Subcutaneous adipose tissue (tissue), 4 donors: ENCODE measurements around the gene TAF6. TPM values are rescaled to one million over a fixed set of nuclear protein-coding genes. Genes with fewer than 3 reads are reported as not detected.

Source experiments
- total RNA-seq, 4 donors: library from RNA; depleted of rRNA; stranded (reverse); fragments of >200 nt; gene quantifications; one replicate each; pipeline ENCODE4 v1.1.0, GENCODE V29; 2016
- TF ChIP-seq, protein P1 (sequence below): fragments of 450-650 bp; IDR thresholded peaks from one replicate; pipeline ENCODE4 v1.5.1; 2016; ENCODE audit warnings: low read depth, mild to moderate bottlenecking, control low read depth, antibody characterized with exemption, moderate library complexity

The TAF6 gene
- total RNA-seq, 4 donors from 2014 or later = 9.8 to 36.2 (median 26.2) TPM

DNA sequence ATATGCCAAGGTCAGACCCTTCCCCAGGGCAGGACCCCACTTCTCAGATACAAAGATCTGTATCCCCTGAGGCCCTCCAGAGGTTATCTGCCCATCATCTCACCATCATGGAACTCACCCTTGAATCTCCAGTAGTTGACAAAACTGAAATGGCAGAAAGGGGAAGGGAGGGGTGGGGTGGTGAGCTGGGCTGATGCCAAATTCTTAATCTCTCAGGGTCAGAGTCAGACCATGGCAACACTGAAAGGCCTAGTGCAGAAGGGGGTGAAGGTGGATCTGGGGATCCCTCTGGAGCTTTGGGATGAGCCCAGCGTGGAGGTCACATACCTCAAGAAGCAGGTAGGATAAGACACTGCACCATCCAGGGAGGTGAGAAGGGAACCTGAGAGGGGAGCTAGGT lies 3.4 kb upstream of the TAF6 start:
- TF ChIP-seq, protein P1, sequence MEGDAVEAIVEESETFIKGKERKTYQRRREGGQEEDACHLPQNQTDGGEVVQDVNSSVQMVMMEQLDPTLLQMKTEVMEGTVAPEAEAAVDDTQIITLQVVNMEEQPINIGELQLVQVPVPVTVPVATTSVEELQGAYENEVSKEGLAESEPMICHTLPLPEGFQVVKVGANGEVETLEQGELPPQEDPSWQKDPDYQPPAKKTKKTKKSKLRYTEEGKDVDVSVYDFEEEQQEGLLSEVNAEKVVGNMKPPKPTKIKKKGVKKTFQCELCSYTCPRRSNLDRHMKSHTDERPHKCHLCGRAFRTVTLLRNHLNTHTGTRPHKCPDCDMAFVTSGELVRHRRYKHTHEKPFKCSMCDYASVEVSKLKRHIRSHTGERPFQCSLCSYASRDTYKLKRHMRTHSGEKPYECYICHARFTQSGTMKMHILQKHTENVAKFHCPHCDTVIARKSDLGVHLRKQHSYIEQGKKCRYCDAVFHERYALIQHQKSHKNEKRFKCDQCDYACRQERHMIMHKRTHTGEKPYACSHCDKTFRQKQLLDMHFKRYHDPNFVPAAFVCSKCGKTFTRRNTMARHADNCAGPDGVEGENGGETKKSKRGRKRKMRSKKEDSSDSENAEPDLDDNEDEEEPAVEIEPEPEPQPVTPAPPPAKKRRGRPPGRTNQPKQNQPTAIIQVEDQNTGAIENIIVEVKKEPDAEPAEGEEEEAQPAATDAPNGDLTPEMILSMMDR = no peak

GRCh38 chr7:100122067-100122466 lies 2.9 kb upstream of the TAF6 start:
- TF ChIP-seq, protein P1 = no peak

DNA sequence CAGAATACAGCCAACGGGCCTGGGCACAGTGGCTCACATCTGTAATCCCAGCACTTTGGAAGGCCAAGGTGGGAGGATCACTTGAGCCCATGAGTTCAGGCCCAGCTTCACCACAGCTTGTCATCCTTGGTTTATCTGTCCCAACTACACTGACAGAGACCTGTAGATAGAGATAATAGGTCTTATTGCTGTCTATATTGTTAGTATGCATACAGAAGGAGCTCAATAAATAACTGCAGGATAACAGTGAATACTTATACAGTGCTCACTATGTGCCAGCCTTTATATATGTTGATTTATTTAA lies 1.5 kb upstream of the TAF6 start:
- TF ChIP-seq, protein P1 = no peak

GRCh38 chr7:100119970-100120732 lies 993 bp upstream of the TAF6 start:
- TF ChIP-seq, protein P1 = no peak

DNA sequence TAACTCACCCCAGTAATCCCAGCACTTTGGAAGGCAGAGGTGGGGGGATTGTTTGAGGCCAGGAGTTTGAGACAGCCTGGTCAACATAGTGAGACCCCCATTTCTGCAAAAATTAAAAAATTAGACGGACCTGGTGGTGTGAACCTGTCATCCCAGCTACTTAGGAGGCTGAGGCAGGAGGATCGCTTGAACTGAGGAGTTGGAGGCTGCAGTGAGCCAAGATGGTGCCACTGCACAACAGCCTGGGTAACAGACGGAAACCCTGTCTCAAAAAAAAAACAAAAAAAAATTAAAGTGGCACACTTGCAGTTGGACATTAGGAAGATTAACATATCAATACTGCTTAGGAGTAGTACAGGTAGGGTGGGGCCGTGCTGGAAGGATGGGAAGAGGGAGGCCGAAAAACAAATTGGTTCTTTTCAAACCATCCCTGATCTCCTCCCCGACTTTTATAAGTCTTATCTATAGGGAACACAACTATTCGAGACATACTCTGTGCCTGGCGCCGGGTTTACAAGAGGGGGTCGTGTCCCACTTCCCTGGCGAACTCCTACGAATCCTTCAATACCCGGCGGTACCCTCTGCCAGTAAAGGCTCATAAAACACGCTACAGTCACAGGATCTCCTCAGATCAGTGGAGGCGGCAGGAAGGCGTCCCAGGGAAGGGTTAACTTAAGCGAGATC lies 628 bp downstream of the TAF6 start:
- TF ChIP-seq, protein P1 = no peak

DNA sequence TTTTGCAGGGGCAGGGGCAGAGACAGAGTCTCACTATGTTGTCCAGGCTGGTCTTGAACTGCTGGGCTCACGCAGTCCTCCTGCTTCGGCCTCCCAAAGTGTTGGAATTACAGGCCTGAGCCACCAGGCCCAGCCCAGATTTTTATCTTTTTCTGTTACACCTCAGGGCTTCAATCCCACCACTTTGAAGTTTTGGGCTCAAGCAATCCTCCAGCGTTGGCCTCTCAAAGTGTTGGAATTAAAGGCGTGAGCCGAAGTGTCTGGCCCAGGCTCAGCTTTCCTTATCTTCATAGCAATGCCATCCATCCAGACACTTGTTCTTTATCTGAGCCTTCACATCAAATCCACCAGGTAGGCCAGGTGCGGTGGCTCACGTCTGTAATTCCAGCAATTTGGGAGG lies 4.1 kb downstream of the TAF6 start:
- TF ChIP-seq, protein P1 = no peak

DNA sequence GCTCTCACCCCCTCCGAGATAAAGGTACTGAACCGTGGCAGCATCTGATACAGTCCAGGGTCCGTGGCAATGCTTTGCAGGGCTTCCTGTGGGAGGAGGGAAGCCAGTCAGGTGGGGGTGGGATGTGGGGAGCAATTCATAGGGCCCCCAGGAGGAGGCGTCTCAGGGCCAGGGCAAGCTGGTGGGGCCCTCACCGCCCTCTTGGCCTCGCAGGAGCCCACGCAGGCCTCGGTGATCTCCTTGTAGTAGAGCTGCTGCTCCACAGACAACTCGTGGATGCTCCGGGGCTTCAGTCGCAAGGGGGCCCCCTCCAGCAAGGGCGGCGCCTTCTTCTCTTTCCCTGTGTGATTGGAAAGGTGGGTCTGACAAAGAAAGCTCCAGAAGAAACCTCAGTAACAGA lies 7.2 kb downstream of the TAF6 start:
- TF ChIP-seq, protein P1 = no peak
